ENCODE measurements around the gene LRBA.

The LRBA gene

GRCh38 chr4:150366487-150366999, 648.5 kb downstream of the LRBA start:
- H3K4me3 ChIP-seq (ENCODE audit: low read length), result no peak overlapping the region
- no peak for TF ChIP-seq CTCF (conservative IDR thresholded peaks at IDR 0.05; ENCODE audit: low read length)
- no peak for DNase-seq (ENCODE audit: low read depth)

GRCh38 chr4:150363721-150364688, 651.1 kb downstream of the LRBA start:
- no peak for TF ChIP-seq CTCF (conservative IDR thresholded peaks at IDR 0.05; ENCODE audit: low read length)
- no peak overlapping the region for H3K4me3 ChIP-seq (ENCODE audit: low read length)
- no peak for DNase-seq (ENCODE audit: low read depth)

GRCh38 chr4:150358691-150359090, 656.4 kb downstream of the LRBA start:
- no peak for TF ChIP-seq CTCF (conservative IDR thresholded peaks at IDR 0.05; ENCODE audit: low read length)
- H3K4me3 ChIP-seq (ENCODE audit: low read length), result no peak overlapping the region
- no peak for DNase-seq (ENCODE audit: low read depth)

GRCh38 chr4:150357829-150358228, 657.3 kb downstream of the LRBA start:
- no peak overlapping the region for H3K4me3 ChIP-seq (ENCODE audit: low read length)
- no peak for TF ChIP-seq CTCF (conservative IDR thresholded peaks at IDR 0.05; ENCODE audit: low read length)
- DNase-seq (ENCODE audit: low read depth), result no peak

GRCh38 chr4:150355858-150356455, 659.1 kb downstream of the LRBA start:
- no peak for TF ChIP-seq CTCF (conservative IDR thresholded peaks at IDR 0.05; ENCODE audit: low read length)
- no peak overlapping the region for H3K4me3 ChIP-seq (ENCODE audit: low read length)
- DNase-seq (ENCODE audit: low read depth), result no peak

GRCh38 chr4:150355418-150355817, 659.7 kb downstream of the LRBA start:
- H3K4me3 ChIP-seq (ENCODE audit: low read length), result no peak overlapping the region
- TF ChIP-seq CTCF (conservative IDR thresholded peaks at IDR 0.05; ENCODE audit: low read length), result no peak
- DNase-seq (ENCODE audit: low read depth), result no peak
